H1 (cell line): ENCODE results near the gene CMTM1. TPM values are rescaled to one million over a fixed set of nuclear protein-coding genes. Genes with fewer than 3 reads are reported as not detected.

Experiments used
- EP300 ChIP-seq, 2 experiments: IDR thresholded peaks; 1 replicate in 1 of 2; 2 replicates in 1 of 2; pipeline ENCODE4 v1.6.1; 2011 to 2012; ENCODE audit warnings: low read depth in 2 of 2, low read length in 2 of 2, mild to moderate bottlenecking in 2 of 2, borderline replicate concordance in 1 of 2, inconsistent platforms in 1 of 2, moderate library complexity in 1 of 2
- HDAC2 ChIP-seq, 2 experiments: fragments of 300-600 bp in 1 of 2; sonication (generic) in 1 of 2; IDR thresholded peaks; 2 replicates each; pipeline ENCODE4 v1.6.1; 2011 to 2012; ENCODE audit warnings: low read depth in 2 of 2, low read length in 2 of 2, mild to moderate bottlenecking in 2 of 2, moderate library complexity in 2 of 2, borderline replicate concordance in 1 of 2, inconsistent platforms in 1 of 2
- JUND ChIP-seq: IDR thresholded peaks from 2 replicates; pipeline ENCODE4 v1.6.1; 2011; ENCODE audit warnings: mild to moderate bottlenecking, improper control_type of control experiment, low read length
- KDM4A ChIP-seq: IDR thresholded peaks from one replicate; pipeline ENCODE4 v1.7.1; 2012; ENCODE audit warnings: low read depth, mild to moderate bottlenecking, moderate library complexity, low read length, inconsistent platforms; ENCODE audit not compliant: severe bottlenecking
- KDM5A ChIP-seq: fragments of 200-600 bp; IDR thresholded peaks from 2 replicates; pipeline ENCODE4 v1.7.1; 2012; ENCODE audit warnings: mild to moderate bottlenecking, low read length, inconsistent platforms, mixed read lengths
- POU5F1 ChIP-seq: IDR thresholded peaks from 2 replicates; pipeline ENCODE4 v1.6.1; 2011; ENCODE audit warnings: low read depth, mild to moderate bottlenecking, low read length, moderate library complexity
- SP2 ChIP-seq: IDR thresholded peaks from 2 replicates; pipeline ENCODE4 v1.6.1; 2012; ENCODE audit warnings: mild to moderate bottlenecking, low read length, inconsistent platforms
- TAF7 ChIP-seq: optimal IDR thresholded peaks from 2 replicates; pipeline ENCODE3; 2011; ENCODE audit warnings: low read depth, mild to moderate bottlenecking, inconsistent platforms, low read length, moderate library complexity, borderline replicate concordance
- polyA plus RNA-seq, 7 experiments: library from polyadenylated mRNA; depleted of rRNA in 3 of 7; stranded (reverse) in 5 of 7; unstranded in 2 of 7; fragments of >200 nt in 5 of 7; fragments of 200-250 nt in 2 of 7; gene quantifications; 1 replicate in 5 of 7; 2 replicates in 1 of 7; 4 replicates in 1 of 7; pipeline versions ENCODE4 v1.2.1 to v1.2.3, GENCODE V29; 2011 to 2013; ENCODE audit warnings: missing spikeins in 2 of 7, mixed read lengths in 2 of 7
- total RNA-seq: library from RNA; stranded (reverse); fragmentation: NEBNext Ultra II Directional; extraction: Animal tissue kit (Norgen Biotek cat#: 25700); gene quantifications from 2 replicates; pipeline ENCODE4 v1.2.1, GENCODE V29; 2021
- TF ChIP-seq, protein P1 (sequence below): fragments of 300-600 bp; sonication (generic); IDR thresholded peaks from 2 replicates; pipeline ENCODE4 v1.7.1; 2012; ENCODE audit warnings: low read length, moderate library complexity, mild to moderate bottlenecking, inconsistent platforms; ENCODE audit not compliant: insufficient replicate concordance

Gene CMTM1
- total and polyA plus RNA-seq, 2 of the 8 experiments (the other 6 are each of a cell fraction or from before 2014, with no cell fraction given) = 1.2 to 2.0 TPM

GRCh38 chr16:66604376-66605176 lies 38.3 kb downstream of the CMTM1 start, which contains the start of gene CMTM3 (continued):
- TF ChIP-seq EP300 (IDR thresholded peaks at IDR 0.05; ENCODE audit: borderline replicate concordance in 1 of 2, low read depth in 2 of 2, low read length in 2 of 2) (peak in 1 of 2 experiments; percentile 7; a peak in 1 of 3 replicates), TAF7 (peak; percentile 39), HDAC2 (IDR thresholded peaks at IDR 0.05; ENCODE audit: borderline replicate concordance in 1 of 2, low read depth in 2 of 2, low read length in 2 of 2) (0 out of 4 replicates have a peak, but pooled peaks have one; percentile 10 to 23), JUND (no peak), KDM4A (peak; percentile 62), KDM5A (no peak), POU5F1 (no peak), SP2 (no peak)
- TF ChIP-seq, protein P1, sequence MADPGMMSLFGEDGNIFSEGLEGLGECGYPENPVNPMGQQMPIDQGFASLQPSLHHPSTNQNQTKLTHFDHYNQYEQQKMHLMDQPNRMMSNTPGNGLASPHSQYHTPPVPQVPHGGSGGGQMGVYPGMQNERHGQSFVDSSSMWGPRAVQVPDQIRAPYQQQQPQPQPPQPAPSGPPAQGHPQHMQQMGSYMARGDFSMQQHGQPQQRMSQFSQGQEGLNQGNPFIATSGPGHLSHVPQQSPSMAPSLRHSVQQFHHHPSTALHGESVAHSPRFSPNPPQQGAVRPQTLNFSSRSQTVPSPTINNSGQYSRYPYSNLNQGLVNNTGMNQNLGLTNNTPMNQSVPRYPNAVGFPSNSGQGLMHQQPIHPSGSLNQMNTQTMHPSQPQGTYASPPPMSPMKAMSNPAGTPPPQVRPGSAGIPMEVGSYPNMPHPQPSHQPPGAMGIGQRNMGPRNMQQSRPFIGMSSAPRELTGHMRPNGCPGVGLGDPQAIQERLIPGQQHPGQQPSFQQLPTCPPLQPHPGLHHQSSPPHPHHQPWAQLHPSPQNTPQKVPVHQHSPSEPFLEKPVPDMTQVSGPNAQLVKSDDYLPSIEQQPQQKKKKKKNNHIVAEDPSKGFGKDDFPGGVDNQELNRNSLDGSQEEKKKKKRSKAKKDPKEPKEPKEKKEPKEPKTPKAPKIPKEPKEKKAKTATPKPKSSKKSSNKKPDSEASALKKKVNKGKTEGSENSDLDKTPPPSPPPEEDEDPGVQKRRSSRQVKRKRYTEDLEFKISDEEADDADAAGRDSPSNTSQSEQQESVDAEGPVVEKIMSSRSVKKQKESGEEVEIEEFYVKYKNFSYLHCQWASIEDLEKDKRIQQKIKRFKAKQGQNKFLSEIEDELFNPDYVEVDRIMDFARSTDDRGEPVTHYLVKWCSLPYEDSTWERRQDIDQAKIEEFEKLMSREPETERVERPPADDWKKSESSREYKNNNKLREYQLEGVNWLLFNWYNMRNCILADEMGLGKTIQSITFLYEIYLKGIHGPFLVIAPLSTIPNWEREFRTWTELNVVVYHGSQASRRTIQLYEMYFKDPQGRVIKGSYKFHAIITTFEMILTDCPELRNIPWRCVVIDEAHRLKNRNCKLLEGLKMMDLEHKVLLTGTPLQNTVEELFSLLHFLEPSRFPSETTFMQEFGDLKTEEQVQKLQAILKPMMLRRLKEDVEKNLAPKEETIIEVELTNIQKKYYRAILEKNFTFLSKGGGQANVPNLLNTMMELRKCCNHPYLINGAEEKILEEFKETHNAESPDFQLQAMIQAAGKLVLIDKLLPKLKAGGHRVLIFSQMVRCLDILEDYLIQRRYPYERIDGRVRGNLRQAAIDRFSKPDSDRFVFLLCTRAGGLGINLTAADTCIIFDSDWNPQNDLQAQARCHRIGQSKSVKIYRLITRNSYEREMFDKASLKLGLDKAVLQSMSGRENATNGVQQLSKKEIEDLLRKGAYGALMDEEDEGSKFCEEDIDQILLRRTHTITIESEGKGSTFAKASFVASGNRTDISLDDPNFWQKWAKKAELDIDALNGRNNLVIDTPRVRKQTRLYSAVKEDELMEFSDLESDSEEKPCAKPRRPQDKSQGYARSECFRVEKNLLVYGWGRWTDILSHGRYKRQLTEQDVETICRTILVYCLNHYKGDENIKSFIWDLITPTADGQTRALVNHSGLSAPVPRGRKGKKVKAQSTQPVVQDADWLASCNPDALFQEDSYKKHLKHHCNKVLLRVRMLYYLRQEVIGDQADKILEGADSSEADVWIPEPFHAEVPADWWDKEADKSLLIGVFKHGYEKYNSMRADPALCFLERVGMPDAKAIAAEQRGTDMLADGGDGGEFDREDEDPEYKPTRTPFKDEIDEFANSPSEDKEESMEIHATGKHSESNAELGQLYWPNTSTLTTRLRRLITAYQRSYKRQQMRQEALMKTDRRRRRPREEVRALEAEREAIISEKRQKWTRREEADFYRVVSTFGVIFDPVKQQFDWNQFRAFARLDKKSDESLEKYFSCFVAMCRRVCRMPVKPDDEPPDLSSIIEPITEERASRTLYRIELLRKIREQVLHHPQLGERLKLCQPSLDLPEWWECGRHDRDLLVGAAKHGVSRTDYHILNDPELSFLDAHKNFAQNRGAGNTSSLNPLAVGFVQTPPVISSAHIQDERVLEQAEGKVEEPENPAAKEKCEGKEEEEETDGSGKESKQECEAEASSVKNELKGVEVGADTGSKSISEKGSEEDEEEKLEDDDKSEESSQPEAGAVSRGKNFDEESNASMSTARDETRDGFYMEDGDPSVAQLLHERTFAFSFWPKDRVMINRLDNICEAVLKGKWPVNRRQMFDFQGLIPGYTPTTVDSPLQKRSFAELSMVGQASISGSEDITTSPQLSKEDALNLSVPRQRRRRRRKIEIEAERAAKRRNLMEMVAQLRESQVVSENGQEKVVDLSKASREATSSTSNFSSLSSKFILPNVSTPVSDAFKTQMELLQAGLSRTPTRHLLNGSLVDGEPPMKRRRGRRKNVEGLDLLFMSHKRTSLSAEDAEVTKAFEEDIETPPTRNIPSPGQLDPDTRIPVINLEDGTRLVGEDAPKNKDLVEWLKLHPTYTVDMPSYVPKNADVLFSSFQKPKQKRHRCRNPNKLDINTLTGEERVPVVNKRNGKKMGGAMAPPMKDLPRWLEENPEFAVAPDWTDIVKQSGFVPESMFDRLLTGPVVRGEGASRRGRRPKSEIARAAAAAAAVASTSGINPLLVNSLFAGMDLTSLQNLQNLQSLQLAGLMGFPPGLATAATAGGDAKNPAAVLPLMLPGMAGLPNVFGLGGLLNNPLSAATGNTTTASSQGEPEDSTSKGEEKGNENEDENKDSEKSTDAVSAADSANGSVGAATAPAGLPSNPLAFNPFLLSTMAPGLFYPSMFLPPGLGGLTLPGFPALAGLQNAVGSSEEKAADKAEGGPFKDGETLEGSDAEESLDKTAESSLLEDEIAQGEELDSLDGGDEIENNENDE = no peak
